ENCODE data around the gene GPATCH4. TPM values are rescaled to one million over a fixed set of nuclear protein-coding genes. Genes with fewer than 3 reads are reported as not detected.
A peak's percentile ranks its signal among the peaks of the same experiment; 100 is the strongest.

GPATCH4 gene
- total RNA-seq, 3 donors from 2014 or later = 17.4 to 25.9 (median 21.5) TPM

DNA sequence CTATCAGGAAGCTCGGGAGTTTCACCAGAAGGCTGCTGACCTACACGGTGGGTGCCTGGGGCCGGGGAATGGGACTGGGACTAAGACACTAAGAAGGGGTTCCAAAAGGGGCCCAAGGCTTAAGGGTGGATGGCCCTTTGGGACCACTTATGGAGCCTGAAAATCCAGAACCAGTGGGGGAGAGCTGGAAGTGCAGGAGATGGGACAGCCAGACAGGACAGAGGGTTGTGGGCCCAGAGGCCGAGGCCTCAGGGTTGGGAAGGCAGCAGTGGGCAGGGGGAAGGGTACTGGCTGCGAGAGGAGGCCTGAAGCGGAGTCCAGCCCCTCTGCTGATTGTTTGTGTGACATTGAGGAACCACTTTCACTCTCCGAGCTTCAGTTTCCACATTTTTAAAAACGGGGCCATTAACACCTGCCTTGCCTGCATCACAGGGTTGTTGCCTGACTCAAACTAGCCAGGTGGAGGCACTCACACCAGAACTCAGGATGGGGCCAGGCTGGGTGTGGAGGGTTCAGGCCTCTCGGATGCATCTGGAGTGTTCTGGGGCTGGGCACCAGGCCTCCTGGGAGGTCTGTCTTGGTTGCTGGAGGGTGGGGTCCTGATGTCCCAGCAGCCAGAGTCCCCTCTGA lies 18.8 kb downstream of the GPATCH4 start:
- DNase-seq (peak in 1 of 3 donors; percentile 18), ATAC-seq (no peak)
- no peaks in the 10 kb centered on the region for H3K4me1 ChIP-seq (ENCODE audit: low read depth)
- H3K36me3 ChIP-seq (ENCODE audit: low read depth) = no peaks in the 10 kb centered on the region
- intact Hi-C loops (cut with DNase I, micrococcal nuclease) = loop anchor here in 1 of 2 donors (5.0 kb wide), 1 partner anchor 75 kb away; no protein-coding TSS in a partner anchor
- TF ChIP-seq, protein P1, sequence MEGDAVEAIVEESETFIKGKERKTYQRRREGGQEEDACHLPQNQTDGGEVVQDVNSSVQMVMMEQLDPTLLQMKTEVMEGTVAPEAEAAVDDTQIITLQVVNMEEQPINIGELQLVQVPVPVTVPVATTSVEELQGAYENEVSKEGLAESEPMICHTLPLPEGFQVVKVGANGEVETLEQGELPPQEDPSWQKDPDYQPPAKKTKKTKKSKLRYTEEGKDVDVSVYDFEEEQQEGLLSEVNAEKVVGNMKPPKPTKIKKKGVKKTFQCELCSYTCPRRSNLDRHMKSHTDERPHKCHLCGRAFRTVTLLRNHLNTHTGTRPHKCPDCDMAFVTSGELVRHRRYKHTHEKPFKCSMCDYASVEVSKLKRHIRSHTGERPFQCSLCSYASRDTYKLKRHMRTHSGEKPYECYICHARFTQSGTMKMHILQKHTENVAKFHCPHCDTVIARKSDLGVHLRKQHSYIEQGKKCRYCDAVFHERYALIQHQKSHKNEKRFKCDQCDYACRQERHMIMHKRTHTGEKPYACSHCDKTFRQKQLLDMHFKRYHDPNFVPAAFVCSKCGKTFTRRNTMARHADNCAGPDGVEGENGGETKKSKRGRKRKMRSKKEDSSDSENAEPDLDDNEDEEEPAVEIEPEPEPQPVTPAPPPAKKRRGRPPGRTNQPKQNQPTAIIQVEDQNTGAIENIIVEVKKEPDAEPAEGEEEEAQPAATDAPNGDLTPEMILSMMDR (IDR thresholded peaks at IDR 0.05) = no peak
- H3K4me3 ChIP-seq = no peak overlapping the region
- H3K9me3 ChIP-seq = no peaks in the 10 kb centered on the region

DNA sequence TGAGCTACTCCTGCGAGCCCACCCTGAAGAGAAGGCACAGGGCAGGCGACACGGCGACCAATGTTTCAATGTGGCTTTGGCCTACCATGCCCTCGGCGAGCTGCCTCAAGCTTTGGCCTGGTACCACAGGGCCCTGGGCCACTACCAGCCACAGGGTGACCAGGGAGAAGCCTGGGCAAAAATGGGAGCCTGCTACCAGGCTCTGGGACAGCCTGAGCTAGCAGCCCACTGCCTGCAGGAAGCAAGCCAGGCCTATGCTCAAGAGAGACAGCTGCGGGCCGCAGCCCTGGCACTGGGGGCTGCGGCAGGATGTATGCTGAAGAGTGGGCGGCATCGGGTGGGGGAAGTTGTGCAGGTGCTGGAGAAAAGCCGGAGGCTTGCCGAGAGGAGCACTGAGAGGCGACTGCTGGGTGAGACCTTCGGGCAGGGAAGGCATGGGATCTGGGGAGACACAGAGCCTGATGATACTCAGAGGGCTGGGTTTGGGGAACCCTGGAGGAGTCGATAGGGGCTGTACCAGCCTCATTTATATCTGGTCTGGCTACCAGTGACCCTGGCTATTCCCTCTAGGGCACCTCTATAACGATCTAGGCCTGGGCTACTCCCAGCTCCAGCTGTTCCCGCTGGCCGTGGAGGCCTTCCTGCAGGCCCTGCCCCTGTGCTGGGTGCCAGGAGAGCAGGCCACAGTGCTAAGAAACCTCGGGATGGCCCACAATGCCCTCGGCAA lies 19.5 kb downstream of the GPATCH4 start:
- Histone ChIP-seq H3K36me3 (ENCODE audit: low read depth) (no peaks in the 10 kb centered on the region), H3K4me3 (no peak overlapping the region), H3K9me3 (no peaks in the 10 kb centered on the region), H3K4me1 (ENCODE audit: low read depth) (no peaks in the 10 kb centered on the region)
- TF ChIP-seq, protein P1 (IDR thresholded peaks at IDR 0.05) = no peak
- intact Hi-C loops (cut with DNase I, micrococcal nuclease) = loop anchor here in 1 of 2 donors (5.0 kb wide), 1 partner anchor 75 kb away; no protein-coding TSS in a partner anchor
- peak; percentile 8 for ATAC-seq
- DNase-seq = peak in 1 of 3 donors; percentile 22

- no peak for ATAC-seq
- DNase-seq = no peak
- no peaks in the 10 kb centered on the region for H3K36me3 ChIP-seq (ENCODE audit: low read depth)
- H3K4me1 ChIP-seq (ENCODE audit: low read depth) = no peaks in the 10 kb centered on the region
- H3K9me3 ChIP-seq = no peaks in the 10 kb centered on the region
- TF ChIP-seq, protein P1 (IDR thresholded peaks at IDR 0.05) = no peak
- no peak within 1 kb of the TSS for H3K4me3 ChIP-seq
- intact Hi-C loops (cut with DNase I, micrococcal nuclease) = no loop called here
These were observed 21.8 kb downstream of the GPATCH4 start, which contains the start of gene TTC24 for GRCh38 chr1:156579472-156579871. TTC24 (plus strand) TSS chr1:156579723; CDS start chr1:156581365, 1,642 bp downstream.

- ATAC-seq (no peak), DNase-seq (no peak)
- TF ChIP-seq, protein P1 (IDR thresholded peaks at IDR 0.05) = no peak
- no peaks in the 10 kb centered on the region for H3K4me1 ChIP-seq (ENCODE audit: low read depth)
- H3K36me3 ChIP-seq (ENCODE audit: low read depth) = no peaks in the 10 kb centered on the region
- no peak overlapping the region for H3K4me3 ChIP-seq
- intact Hi-C loops (cut with DNase I, micrococcal nuclease) = no loop called here
- H3K9me3 ChIP-seq = no peaks in the 10 kb centered on the region
These were observed 23.2 kb downstream of the GPATCH4 start for GRCh38 chr1:156578055-156578454.

- DNase-seq = no peak
- ATAC-seq = peak; percentile 71
- Histone ChIP-seq H3K4me3 (no peak overlapping the region), H3K36me3 (ENCODE audit: low read depth) (no peaks in the 10 kb centered on the region), H3K9me3 (no peaks in the 10 kb centered on the region), H3K4me1 (ENCODE audit: low read depth) (peaks cover 1% of the 10 kb centered on the region)
- intact Hi-C loops (cut with DNase I, micrococcal nuclease) = no loop called here
- TF ChIP-seq, protein P1 (IDR thresholded peaks at IDR 0.05) = no peak
These were observed 23.7 kb downstream of the GPATCH4 start for GRCh38 chr1:156577550-156577949.
